PC-9 (cell line): ENCODE data around the gene LINS1. TPM values are rescaled to one million over a fixed set of nuclear protein-coding genes. Genes with fewer than 3 reads are reported as not detected.

Source experiments
- BruUV-seq: library from RNA; stranded (reverse); fragments of 400-500 nt; replicated peaks from 2 replicates; lab custom pipeline; 2021; lab: Mats Ljungman, UMichigan
- CTCF ChIA-PET: fragments of 300-600 bp; sonication (Branson Sonifier 250); formaldehyde crosslinking; loops from one replicate; lab custom pipeline; 2022; ENCODE audit warnings: antibody characterized with exemption; lab: Charles Lee
- POLR2A ChIA-PET: fragments of 300-600 bp; sonication (Branson Sonifier 250); formaldehyde crosslinking; loops from one replicate; lab custom pipeline; 2022; ENCODE audit warnings: antibody characterized with exemption; ENCODE audit not compliant: unreplicated experiment; lab: Charles Lee
- DNase-seq, 2 experiments: peaks; one replicate each; pipeline versions ENCODE4 v3.0.0 to v3.0.0-alpha.2; 2015 to 2022; ENCODE audit warnings: mixed read lengths in 1 of 2
- H2AFZ ChIP-seq: fragments of 200-600 bp; sonication (generic); 2 replicates; pipeline ENCODE4 v1.8.1; 2017; ENCODE audit warnings: antibody characterized with exemption
- H3F3A ChIP-seq: fragments of 200-600 bp; sonication (generic); 2 replicates; pipeline ENCODE4 v1.8.1; 2017; ENCODE audit warnings: antibody characterized with exemption, mild to moderate bottlenecking, low read depth; ENCODE audit not compliant: insufficient read depth
- H3K27ac ChIP-seq: fragments of 200-600 bp; sonication (generic); 2 replicates; pipeline ENCODE4 v1.6.1; 2016; ENCODE audit warnings: mixed run types
- H3K27me3 ChIP-seq: fragments of 200-600 bp; sonication (generic); 2 replicates; pipeline ENCODE4 v1.6.1; 2016; ENCODE audit warnings: low read depth, mixed run types; ENCODE audit not compliant: insufficient read depth
- H3K36me3 ChIP-seq: fragments of 200-600 bp; sonication (generic); 2 replicates; pipeline ENCODE4 v1.6.1; 2016; ENCODE audit warnings: low read depth, mixed run types
- H3K4me1 ChIP-seq: fragments of 200-600 bp; sonication (generic); replicated peaks from 2 replicates; pipeline ENCODE4 v1.6.1; 2016; ENCODE audit warnings: mixed run types; ENCODE audit not compliant: insufficient read depth
- H3K4me2 ChIP-seq: fragments of 200-600 bp; sonication (generic); 2 replicates; pipeline ENCODE4 v1.6.1; 2017; ENCODE audit warnings: mixed run types
- H3K4me3 ChIP-seq: fragments of 200-600 bp; sonication (generic); 2 replicates; pipeline ENCODE4 v1.6.1; 2016; ENCODE audit warnings: mixed run types
- H3K79me2 ChIP-seq: fragments of 200-600 bp; sonication (generic); 2 replicates; pipeline ENCODE4 v1.6.1; 2017; ENCODE audit warnings: low read depth, mixed run types
- H3K9me2 ChIP-seq: fragments of 200-600 bp; sonication (generic); 2 replicates; pipeline ENCODE4 v1.8.1; 2017; ENCODE audit warnings: mild to moderate bottlenecking; ENCODE audit not compliant: insufficient read depth
- H3K9me3 ChIP-seq: fragments of 200-600 bp; sonication (generic); 2 replicates; pipeline ENCODE4 v1.8.1; 2016; ENCODE audit warnings: low read depth; ENCODE audit not compliant: insufficient read depth
- H4K20me1 ChIP-seq: fragments of 200-600 bp; sonication (generic); 2 replicates; pipeline ENCODE4 v1.8.1; 2017; ENCODE audit not compliant: insufficient read depth
- EZH2 ChIP-seq: fragments of 200-600 bp; sonication (generic); IDR thresholded peaks from 2 replicates; pipeline ENCODE4 v1.8.0; 2017; ENCODE audit warnings: antibody characterized with exemption, low read depth
- intact Hi-C: fragments of 100-400 bp; cut with micrococcal nuclease; formaldehyde crosslinking; loops from one replicate; pipeline ENCODE4 v1.10.0; 2022; ENCODE audit not compliant: unreplicated experiment
- total RNA-seq: library from RNA; stranded (reverse); gene quantifications from 2 replicates; pipeline ENCODE4 v1.2.3, GENCODE V29; 2021
- TF ChIP-seq, protein P1 (sequence below): fragments of 200-600 bp; sonication (generic); conservative IDR thresholded peaks from 2 replicates; pipeline ENCODE4 v1.6.1; 2017; ENCODE audit warnings: mixed run types, antibody characterized with exemption, mild to moderate bottlenecking, moderate library complexity

Gene LINS1
- total RNA-seq, 1 experiment from 2014 or later, result 10.9 TPM

DNA sequence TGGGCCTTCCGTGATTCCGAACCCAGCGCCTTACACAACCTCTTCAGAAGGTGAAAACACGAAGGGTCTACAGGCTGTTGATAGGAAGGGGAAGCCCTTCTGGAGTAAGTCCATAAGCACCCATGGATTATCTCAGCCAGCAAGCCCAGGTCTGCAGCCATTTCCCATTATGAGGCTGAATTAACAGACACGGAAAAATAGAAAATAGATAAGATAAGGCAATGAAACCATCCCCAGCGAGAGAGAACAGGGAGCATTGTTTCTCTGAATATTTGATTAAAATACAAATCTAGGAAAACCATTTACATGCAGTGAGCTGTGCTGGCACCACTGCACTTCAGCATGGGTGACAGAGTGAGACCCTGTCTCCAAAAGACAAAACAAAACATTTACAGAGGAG is 57.0 kb downstream of the LINS1 start:
- TF ChIP-seq, protein P1, sequence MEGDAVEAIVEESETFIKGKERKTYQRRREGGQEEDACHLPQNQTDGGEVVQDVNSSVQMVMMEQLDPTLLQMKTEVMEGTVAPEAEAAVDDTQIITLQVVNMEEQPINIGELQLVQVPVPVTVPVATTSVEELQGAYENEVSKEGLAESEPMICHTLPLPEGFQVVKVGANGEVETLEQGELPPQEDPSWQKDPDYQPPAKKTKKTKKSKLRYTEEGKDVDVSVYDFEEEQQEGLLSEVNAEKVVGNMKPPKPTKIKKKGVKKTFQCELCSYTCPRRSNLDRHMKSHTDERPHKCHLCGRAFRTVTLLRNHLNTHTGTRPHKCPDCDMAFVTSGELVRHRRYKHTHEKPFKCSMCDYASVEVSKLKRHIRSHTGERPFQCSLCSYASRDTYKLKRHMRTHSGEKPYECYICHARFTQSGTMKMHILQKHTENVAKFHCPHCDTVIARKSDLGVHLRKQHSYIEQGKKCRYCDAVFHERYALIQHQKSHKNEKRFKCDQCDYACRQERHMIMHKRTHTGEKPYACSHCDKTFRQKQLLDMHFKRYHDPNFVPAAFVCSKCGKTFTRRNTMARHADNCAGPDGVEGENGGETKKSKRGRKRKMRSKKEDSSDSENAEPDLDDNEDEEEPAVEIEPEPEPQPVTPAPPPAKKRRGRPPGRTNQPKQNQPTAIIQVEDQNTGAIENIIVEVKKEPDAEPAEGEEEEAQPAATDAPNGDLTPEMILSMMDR, result no peak
- TF ChIP-seq EZH2, result no peak
- Histone ChIP-seq H4K20me1 (no peaks in the 10 kb centered on the region), H3K36me3 (no peaks in the 10 kb centered on the region), H2AFZ (no peak overlapping the region), H3K27me3 (peaks cover 21% of the 10 kb centered on the region; the same call in 1 of the 2 replicates), H3K4me3 (no peak overlapping the region), H3K9me2 (no peaks in the 10 kb centered on the region), H3K9me3 (no peaks in the 10 kb centered on the region), H3K4me1 (no peaks in the 10 kb centered on the region), H3K27ac (no peak overlapping the region), H3F3A (no peaks in the 10 kb centered on the region), H3K4me2 (no peak overlapping the region), H3K79me2 (no peaks in the 10 kb centered on the region)
- no TSS peak for BruUV-seq
- DNase-seq, result no peak
- POLR2A ChIA-PET, result no interaction called here
- intact Hi-C loops, result no loop called here
- CTCF ChIA-PET, result no interaction called here

DNA sequence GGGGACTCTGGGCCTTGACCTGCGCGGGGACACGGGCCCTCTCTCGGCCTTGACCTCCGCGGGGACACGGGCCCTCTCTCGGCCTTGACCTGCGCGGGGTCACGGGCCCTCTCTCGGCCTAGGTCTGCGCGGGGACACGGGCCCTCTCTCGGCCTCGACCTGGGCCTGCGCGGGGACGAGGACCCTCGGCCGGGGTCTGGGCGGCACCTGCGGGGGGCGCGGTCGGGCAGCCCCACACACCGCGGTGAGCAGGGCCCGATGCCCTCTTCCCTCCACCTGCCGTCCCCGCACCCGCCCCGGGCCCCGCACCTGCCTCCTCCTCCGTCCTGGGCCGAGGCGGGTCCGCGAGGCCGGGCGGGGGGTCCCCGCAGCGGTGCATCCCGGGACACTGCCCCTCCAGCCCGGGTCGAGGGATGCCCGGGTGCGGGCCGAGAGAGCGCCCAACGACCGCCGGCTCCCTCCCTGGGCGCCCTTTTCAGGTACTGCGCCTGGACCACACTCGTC is 57.6 kb downstream of the LINS1 start:
- Histone ChIP-seq H3K4me2 (no peak overlapping the region), H3K27me3 (peaks cover 15% of the 10 kb centered on the region; the same call in 1 of the 2 replicates), H3K36me3 (no peaks in the 10 kb centered on the region), H2AFZ (no peak overlapping the region), H4K20me1 (no peaks in the 10 kb centered on the region), H3K9me3 (no peaks in the 10 kb centered on the region), H3F3A (no peaks in the 10 kb centered on the region), H3K4me1 (no peaks in the 10 kb centered on the region), H3K27ac (no peak overlapping the region), H3K4me3 (no peak overlapping the region), H3K9me2 (no peaks in the 10 kb centered on the region), H3K79me2 (no peaks in the 10 kb centered on the region)
- ChIA-PET POLR2A (no interaction called here), CTCF (no interaction called here)
- intact Hi-C loops, result no loop called here
- TF ChIP-seq, protein P1, result no peak
- no peak for TF ChIP-seq EZH2
- no TSS peak for BruUV-seq
- no peak for DNase-seq

DNA sequence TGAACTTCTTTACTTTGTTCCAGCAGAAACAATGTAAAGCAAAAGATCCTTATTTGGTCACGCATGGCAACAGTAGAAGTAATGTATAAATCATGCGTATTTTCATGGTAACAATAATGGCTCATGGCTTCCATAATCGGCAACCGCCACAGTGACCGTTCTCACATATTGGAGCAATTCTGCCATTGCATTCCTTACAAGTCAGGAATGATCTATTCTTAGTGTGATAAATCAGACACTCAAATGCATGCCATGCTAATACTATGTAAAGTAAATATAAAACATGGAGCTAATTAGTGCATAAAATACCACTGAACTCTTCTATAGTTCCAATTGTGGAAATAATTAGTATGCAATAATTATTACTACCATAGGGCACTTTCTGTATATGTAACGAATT is 59.7 kb downstream of the LINS1 start:
- ChIA-PET CTCF (no interaction called here), POLR2A (no interaction called here)
- no peak for DNase-seq
- Histone ChIP-seq H4K20me1 (no peaks in the 10 kb centered on the region), H3K4me2 (no peak overlapping the region), H3K79me2 (no peaks in the 10 kb centered on the region), H3K36me3 (no peaks in the 10 kb centered on the region), H3K9me3 (no peaks in the 10 kb centered on the region), H3F3A (no peaks in the 10 kb centered on the region), H3K27me3 (0 out of 2 replicates have a peak, but pooled peaks cover 3% of the 10 kb centered on the region), H2AFZ (no peak overlapping the region), H3K27ac (no peak overlapping the region), H3K4me3 (no peak overlapping the region), H3K4me1 (no peaks in the 10 kb centered on the region), H3K9me2 (no peaks in the 10 kb centered on the region)
- intact Hi-C loops, result no loop called here
- no peak for TF ChIP-seq EZH2
- TF ChIP-seq, protein P1, result no peak
- no TSS peak for BruUV-seq
